ENCODE measurements around the gene RPRD2. TPM values are rescaled to one million over a fixed set of nuclear protein-coding genes. Genes with fewer than 3 reads are reported as not detected.
A peak's percentile ranks its signal among the peaks of the same experiment; 100 is the strongest.

The RPRD2 gene
- total RNA-seq, 2 donors from 2014 or later, result 20.6 to 31.4 TPM

- DNase-seq (ENCODE audit: low spot score), result no peak
- H3K27me3 ChIP-seq (replicated peaks; ENCODE audit: insufficient read depth), result no peaks in the 10 kb centered on the region
- no peak overlapping the region for H3K4me3 ChIP-seq
- intact Hi-C loops (cut with DNase I), result loop anchor here (5.0 to 10.0 kb wide), 2 partner anchors 60 to 152 kb away; partner anchors contain the start of gene ENSA
- H3K27ac ChIP-seq, result no peak overlapping the region
- no peak for TF ChIP-seq POLR2A (IDR thresholded peaks at IDR 0.05)
- TF ChIP-seq CTCF (IDR thresholded peaks at IDR 0.05), result no peak
- no peak for TF ChIP-seq POLR2AphosphoS5 (IDR thresholded peaks at IDR 0.05)
- H3K4me1 ChIP-seq (replicated peaks), result no peaks in the 10 kb centered on the region
- no peaks in the 10 kb centered on the region for H3K9me3 ChIP-seq
- WGBS, result 87% methylated on average over 10 of the region's 10 CpGs
- peaks cover 10 to 19% of the 10 kb centered on the region in 2 donors for H3K36me3 ChIP-seq
Observed at GRCh38 chr1:150472601-150473200, 108.8 kb downstream of the RPRD2 start.

- intact Hi-C loops (cut with DNase I), result loop anchor here (5.0 to 10.0 kb wide), 2 partner anchors 59 to 151 kb away; partner anchors contain the start of gene ENSA
- Histone ChIP-seq H3K4me1 (replicated peaks) (no peaks in the 10 kb centered on the region), H3K4me3 (no peak overlapping the region), H3K27ac (no peak overlapping the region), H3K9me3 (no peaks in the 10 kb centered on the region), H3K27me3 (replicated peaks; ENCODE audit: insufficient read depth) (no peaks in the 10 kb centered on the region), H3K36me3 (peaks cover 10 to 19% of the 10 kb centered on the region in 2 donors)
- TF ChIP-seq CTCF (IDR thresholded peaks at IDR 0.05) (no peak), POLR2A (IDR thresholded peaks at IDR 0.05) (no peak), POLR2AphosphoS5 (IDR thresholded peaks at IDR 0.05) (peak; percentile 50)
- peak; percentile 39 for DNase-seq (ENCODE audit: low spot score)
- 17% methylated on average over 4 of the region's 4 CpGs for WGBS
Observed at GRCh38 chr1:150473659-150474058, 109.7 kb downstream of the RPRD2 start.

GRCh38 chr1:150474869-150475268 is 110.9 kb downstream of the RPRD2 start:
- Histone ChIP-seq H3K9me3 (no peaks in the 10 kb centered on the region), H3K4me3 (no peak overlapping the region), H3K27me3 (replicated peaks; ENCODE audit: insufficient read depth) (no peaks in the 10 kb centered on the region), H3K4me1 (replicated peaks) (no peaks in the 10 kb centered on the region), H3K27ac (no peak overlapping the region), H3K36me3 (peaks cover 10 to 19% of the 10 kb centered on the region in 2 donors)
- 65% methylated on average over 4 of the region's 4 CpGs for WGBS
- no peak for DNase-seq (ENCODE audit: low spot score)
- TF ChIP-seq CTCF (IDR thresholded peaks at IDR 0.05) (no peak), POLR2AphosphoS5 (IDR thresholded peaks at IDR 0.05) (no peak), POLR2A (IDR thresholded peaks at IDR 0.05) (no peak)
- intact Hi-C loops (cut with DNase I), result loop anchor here (5.0 to 10.0 kb wide), 2 partner anchors 57 to 150 kb away; partner anchors contain the start of gene ENSA

- no peaks in the 10 kb centered on the region for H3K4me1 ChIP-seq (replicated peaks)
- H3K27me3 ChIP-seq (replicated peaks; ENCODE audit: insufficient read depth), result no peaks in the 10 kb centered on the region
- TF ChIP-seq POLR2AphosphoS5 (IDR thresholded peaks at IDR 0.05) (no peak), CTCF (IDR thresholded peaks at IDR 0.05) (no peak), POLR2A (IDR thresholded peaks at IDR 0.05) (no peak)
- H3K36me3 ChIP-seq, result peaks cover 0 to 6% of the 10 kb centered on the region in 2 donors
- H3K4me3 ChIP-seq, result no peak overlapping the region
- intact Hi-C loops (cut with DNase I), result loop anchor here (10.0 kb wide), 1 partner anchor 148 kb away; the partner anchor contains the start of gene ENSA
- DNase-seq (ENCODE audit: low spot score), result no peak
- no peak overlapping the region for H3K27ac ChIP-seq
- WGBS, result 56% methylated on average over 3 of the region's 3 CpGs
- H3K9me3 ChIP-seq, result no peaks in the 10 kb centered on the region
Observed at GRCh38 chr1:150476754-150477153, 112.8 kb downstream of the RPRD2 start.

GRCh38 chr1:150477320-150477719 is 113.4 kb downstream of the RPRD2 start:
- WGBS, result 83% methylated on average over 1 of the region's 1 CpG
- no peaks in the 10 kb centered on the region for H3K27me3 ChIP-seq (replicated peaks; ENCODE audit: insufficient read depth)
- H3K27ac ChIP-seq, result no peak overlapping the region
- peaks cover 0 to under 1% of the 10 kb centered on the region in 2 donors for H3K36me3 ChIP-seq
- no peaks in the 10 kb centered on the region for H3K9me3 ChIP-seq
- intact Hi-C loops (cut with DNase I), result loop anchor here (10.0 kb wide), 1 partner anchor 147 kb away; the partner anchor contains the start of gene ENSA
- TF ChIP-seq POLR2A (IDR thresholded peaks at IDR 0.05) (no peak), POLR2AphosphoS5 (IDR thresholded peaks at IDR 0.05) (no peak), CTCF (IDR thresholded peaks at IDR 0.05) (no peak)
- H3K4me1 ChIP-seq (replicated peaks), result no peaks in the 10 kb centered on the region
- H3K4me3 ChIP-seq, result no peak overlapping the region
- no peak for DNase-seq (ENCODE audit: low spot score)
